A673 (cell line): Measurements from ENCODE around the gene TEAD3. TPM values are rescaled to one million over a fixed set of nuclear protein-coding genes. Genes with fewer than 3 reads are reported as not detected.

Experiments used
- BruUV-seq: library from RNA; stranded (reverse); fragments of 400-500 nt; replicated peaks from 2 replicates; lab custom pipeline; 2021; lab: Mats Ljungman, UMichigan
- CTCF ChIA-PET: fragments of 300-600 bp; sonication (Branson Sonifier 250); formaldehyde crosslinking; loops from one replicate; lab custom pipeline; 2022; ENCODE audit warnings: antibody characterized with exemption; lab: Charles Lee
- POLR2A ChIA-PET: fragments of 300-600 bp; sonication (Branson Sonifier 250); formaldehyde crosslinking; loops from one replicate; lab custom pipeline; 2022; ENCODE audit warnings: antibody characterized with exemption; ENCODE audit not compliant: low non-redundant PET; lab: Charles Lee
- DNase-seq: peaks from one replicate; pipeline ENCODE4 v3.0.0-alpha.2; 2015; ENCODE audit warnings: low spot score
- H3K27ac ChIP-seq: fragments of 200-600 bp; sonication (generic); 2 replicates; pipeline ENCODE4 v1.5.1; 2016; ENCODE audit warnings: mixed run types, low read depth, mild to moderate bottlenecking, mixed read lengths, antibody characterized with exemption, low read length; ENCODE audit not compliant: poor library complexity, severe bottlenecking
- H3K27me3 ChIP-seq: fragments of 200-600 bp; sonication (generic); replicated peaks from 2 replicates; pipeline ENCODE4 v1.6.1; 2017; ENCODE audit warnings: mixed run types, low read depth, mild to moderate bottlenecking, mixed read lengths, antibody characterized with exemption, low read length; ENCODE audit not compliant: insufficient read depth, poor library complexity
- H3K36me3 ChIP-seq: fragments of 200-600 bp; sonication (generic); 2 replicates; pipeline ENCODE4 v1.6.1; 2016; ENCODE audit warnings: mixed run types, mild to moderate bottlenecking, mixed read lengths, antibody characterized with exemption, low read length; ENCODE audit not compliant: insufficient read depth, poor library complexity, severe bottlenecking
- H3K4me1 ChIP-seq: fragments of 200-600 bp; sonication (generic); 2 replicates; pipeline ENCODE4 v1.6.1; 2017; ENCODE audit warnings: mixed run types, mild to moderate bottlenecking, mixed read lengths, antibody characterized with exemption, low read length; ENCODE audit not compliant: insufficient read depth, poor library complexity, severe bottlenecking
- H3K4me3 ChIP-seq: fragments of 200-600 bp; sonication (generic); 2 replicates; pipeline ENCODE4 v1.5.1; 2016; ENCODE audit warnings: low read depth, mixed run types, mild to moderate bottlenecking, mixed read lengths, low read length; ENCODE audit not compliant: poor library complexity, severe bottlenecking
- H3K9me3 ChIP-seq: fragments of 200-600 bp; sonication (generic); 2 replicates; pipeline ENCODE4 v1.6.1; 2016; ENCODE audit warnings: mixed run types, low read depth, mild to moderate bottlenecking, mixed read lengths, antibody characterized with exemption, low read length; ENCODE audit not compliant: poor library complexity, severe bottlenecking
- EZH2 ChIP-seq: fragments of 200-600 bp; sonication (generic); IDR thresholded peaks from 2 replicates; pipeline ENCODE4 v1.6.1; 2017; ENCODE audit warnings: borderline replicate concordance, low read depth, mild to moderate bottlenecking, mixed read lengths, antibody characterized with exemption, low read length; ENCODE audit not compliant: poor library complexity, severe bottlenecking
- intact Hi-C: fragments of 100-400 bp; cut with micrococcal nuclease; formaldehyde crosslinking; loops from one replicate; pipeline ENCODE4 v1.10.0; 2022; ENCODE audit not compliant: unreplicated experiment
- total RNA-seq: library from RNA; stranded (reverse); gene quantifications from 2 replicates; pipeline ENCODE4 v1.2.3, GENCODE V29; 2021
- TF ChIP-seq, protein P1 (sequence below): fragments of 300-800, 200-600 bp; sonication (generic); conservative IDR thresholded peaks from 2 replicates; pipeline ENCODE4 v1.5.1; 2017; ENCODE audit warnings: low read depth, mild to moderate bottlenecking, antibody characterized with exemption, low read length, moderate library complexity, mixed read lengths

Gene TEAD3
- total RNA-seq, 1 experiment from 2014 or later = 10.3 TPM

DNA sequence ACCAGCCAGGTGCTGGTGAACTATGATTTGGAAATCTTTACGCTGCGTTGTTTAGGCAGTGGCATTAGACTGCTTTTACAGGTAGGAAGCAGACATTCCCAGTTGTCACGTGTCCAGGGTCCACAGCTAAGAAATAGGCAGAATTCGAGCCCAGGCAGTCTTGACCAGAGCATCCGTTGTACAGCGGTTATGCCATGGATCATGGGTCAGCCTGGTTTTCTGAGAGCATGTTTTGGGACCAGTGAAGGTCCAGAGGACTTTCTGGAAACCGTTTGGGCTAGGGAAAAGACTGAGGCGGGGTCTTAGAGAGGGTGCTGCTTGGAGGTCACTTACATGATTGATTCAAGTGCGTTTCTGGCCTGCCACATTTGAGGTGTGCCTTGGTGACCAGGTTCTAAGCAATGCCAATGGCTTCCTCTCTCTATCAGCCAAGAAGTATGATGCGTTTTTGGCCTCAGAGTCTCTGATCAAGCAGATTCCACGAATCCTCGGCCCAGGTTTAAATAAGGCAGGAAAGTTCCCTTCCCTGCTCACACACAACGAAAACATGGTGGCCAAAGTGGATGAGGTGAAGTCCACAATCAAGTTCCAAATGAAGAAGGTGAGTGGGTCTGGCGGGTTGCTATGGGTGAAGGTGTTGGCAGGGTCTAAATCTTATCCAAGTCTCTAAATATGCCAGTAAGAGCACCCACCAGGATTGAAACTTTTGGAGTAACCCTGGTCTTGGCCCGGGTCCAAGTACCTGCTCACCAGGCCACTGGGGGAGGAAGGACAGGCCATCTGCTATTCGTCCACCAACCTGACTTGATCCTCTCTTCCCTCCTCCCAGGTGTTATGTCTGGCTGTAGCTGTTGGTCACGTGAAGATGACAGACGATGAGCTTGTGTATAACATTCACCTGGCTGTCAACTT, 26.9 kb downstream of the TEAD3 start:
- Histone ChIP-seq H3K27me3 (no peaks in the 10 kb centered on the region), H3K27ac (peak overlapping the region; percentile 99), H3K4me3 (peak overlapping the region; percentile 99), H3K36me3 (peaks cover 67% of the 10 kb centered on the region), H3K4me1 (peaks cover 17% of the 10 kb centered on the region), H3K9me3 (no peaks in the 10 kb centered on the region)
- CTCF ChIA-PET = interaction anchor here (0.6 kb wide), 1 partner anchor 53 kb away, joined by 5 read pairs; no protein-coding TSS in a partner anchor
- POLR2A ChIA-PET = no interaction called here
- TF ChIP-seq, protein P1, sequence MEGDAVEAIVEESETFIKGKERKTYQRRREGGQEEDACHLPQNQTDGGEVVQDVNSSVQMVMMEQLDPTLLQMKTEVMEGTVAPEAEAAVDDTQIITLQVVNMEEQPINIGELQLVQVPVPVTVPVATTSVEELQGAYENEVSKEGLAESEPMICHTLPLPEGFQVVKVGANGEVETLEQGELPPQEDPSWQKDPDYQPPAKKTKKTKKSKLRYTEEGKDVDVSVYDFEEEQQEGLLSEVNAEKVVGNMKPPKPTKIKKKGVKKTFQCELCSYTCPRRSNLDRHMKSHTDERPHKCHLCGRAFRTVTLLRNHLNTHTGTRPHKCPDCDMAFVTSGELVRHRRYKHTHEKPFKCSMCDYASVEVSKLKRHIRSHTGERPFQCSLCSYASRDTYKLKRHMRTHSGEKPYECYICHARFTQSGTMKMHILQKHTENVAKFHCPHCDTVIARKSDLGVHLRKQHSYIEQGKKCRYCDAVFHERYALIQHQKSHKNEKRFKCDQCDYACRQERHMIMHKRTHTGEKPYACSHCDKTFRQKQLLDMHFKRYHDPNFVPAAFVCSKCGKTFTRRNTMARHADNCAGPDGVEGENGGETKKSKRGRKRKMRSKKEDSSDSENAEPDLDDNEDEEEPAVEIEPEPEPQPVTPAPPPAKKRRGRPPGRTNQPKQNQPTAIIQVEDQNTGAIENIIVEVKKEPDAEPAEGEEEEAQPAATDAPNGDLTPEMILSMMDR = no peak
- no peak for TF ChIP-seq EZH2
- intact Hi-C loops = loop anchor here (5.0 kb wide), 1 partner anchor 128 kb away; the partner anchor contains the start of gene PPARD
- BruUV-seq = TSS peak; percentile 61
- DNase-seq = no peak

DNA sequence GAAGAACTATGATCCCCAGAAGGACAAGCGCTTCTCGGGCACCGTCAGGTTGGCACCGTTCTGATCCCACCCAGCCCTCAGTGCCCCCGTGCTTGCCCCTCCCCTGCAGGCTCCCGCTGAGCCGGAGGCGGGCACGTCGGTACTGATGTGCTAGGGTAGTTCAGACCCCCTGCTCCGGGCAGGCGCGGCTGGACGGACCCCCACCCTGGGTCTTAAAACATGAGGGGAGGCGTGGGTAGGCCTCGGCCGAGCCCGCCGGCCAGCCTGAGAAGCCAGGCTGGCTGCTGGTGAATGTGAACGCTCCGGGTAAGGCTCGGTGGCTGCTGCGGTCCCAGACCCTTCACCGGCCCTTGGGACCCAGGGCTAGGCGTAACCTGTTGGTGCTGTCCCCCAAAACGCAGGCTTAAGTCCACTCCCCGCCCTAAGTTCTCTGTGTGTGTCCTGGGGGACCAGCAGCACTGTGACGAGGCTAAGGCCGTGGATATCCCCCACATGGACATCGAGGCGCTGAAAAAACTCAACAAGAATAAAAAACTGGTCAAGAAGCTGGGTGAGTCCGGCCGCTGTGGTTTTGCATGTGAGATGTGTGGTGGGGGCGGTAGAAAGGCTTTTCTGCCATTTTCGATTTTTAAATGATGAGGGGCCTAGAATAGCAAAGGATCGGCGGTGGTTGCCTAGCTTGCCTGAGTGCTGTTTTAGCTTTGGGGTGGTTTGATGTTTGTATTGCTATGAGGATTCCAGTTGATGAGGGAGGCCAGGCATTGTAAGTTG, 27.7 kb downstream of the TEAD3 start:
- Histone ChIP-seq H3K27ac (peak overlapping the region; percentile 99), H3K4me3 (peak overlapping the region; percentile 99), H3K4me1 (peaks cover 17% of the 10 kb centered on the region), H3K27me3 (no peaks in the 10 kb centered on the region), H3K9me3 (no peaks in the 10 kb centered on the region), H3K36me3 (peaks cover 67% of the 10 kb centered on the region)
- ChIA-PET CTCF (interaction anchor here (1.2 kb wide), 1 partner anchor 18 kb away, joined by 3 read pairs; no protein-coding TSS in a partner anchor), POLR2A (no interaction called here)
- BruUV-seq = no TSS peak
- DNase-seq = no peak
- TF ChIP-seq, protein P1 = no peak
- TF ChIP-seq EZH2 = no peak
- intact Hi-C loops = loop anchor here (5.0 kb wide), 1 partner anchor 127 kb away; the partner anchor contains the start of gene PPARD

DNA sequence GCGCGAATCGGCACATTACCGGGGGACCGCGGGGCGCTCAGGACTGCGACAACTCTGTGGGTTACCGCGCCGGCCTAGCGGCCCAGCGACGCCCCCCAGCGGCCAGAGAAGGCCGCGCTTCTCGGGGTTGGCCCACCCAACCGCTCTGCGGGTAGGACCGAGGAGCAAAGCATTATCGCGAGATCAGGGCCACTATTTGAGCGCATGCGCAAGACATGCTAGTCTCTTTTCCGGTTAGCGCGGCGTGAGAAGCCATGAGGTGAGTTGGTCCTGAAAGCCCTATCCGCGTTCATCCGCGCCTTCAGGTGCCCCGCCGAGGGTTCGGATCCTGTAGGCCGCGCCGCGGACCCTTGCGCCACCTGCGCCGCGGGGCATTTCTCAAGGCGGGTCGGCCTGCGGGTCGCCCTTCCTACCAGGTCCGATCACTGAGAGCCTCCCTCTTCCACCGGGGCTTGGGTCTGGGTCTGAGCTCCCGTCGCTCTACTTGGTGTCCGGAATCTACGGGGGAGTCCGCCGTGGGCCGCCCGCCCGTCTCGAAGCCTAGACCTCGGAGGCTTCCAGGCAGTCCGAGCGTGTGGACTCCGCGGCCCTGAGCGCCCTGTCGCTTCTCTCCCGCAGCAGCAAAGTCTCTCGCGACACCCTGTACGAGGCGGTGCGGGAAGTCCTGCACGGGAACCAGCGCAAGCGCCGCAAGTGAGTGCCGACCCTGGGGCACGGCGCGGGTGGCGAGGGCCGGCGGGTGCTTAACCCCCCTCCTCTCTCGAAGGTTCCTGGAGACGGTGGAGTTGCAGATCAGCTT, 28.5 kb downstream of the TEAD3 start, which contains the start of gene RPL10A:
TSS of gene RPL10A (plus strand) at position 221 of the 799 bp plus-strand sequence. CDS start at position 255, 34 bp downstream.
- Histone ChIP-seq H3K27ac (peak within 1 kb of the TSS; percentile 99), H3K27me3 (no peaks in the 10 kb centered on the region), H3K4me3 (peak within 1 kb of the TSS; percentile 99), H3K9me3 (no peaks in the 10 kb centered on the region), H3K36me3 (peaks cover 66% of the 10 kb centered on the region), H3K4me1 (peaks cover 17% of the 10 kb centered on the region)
- intact Hi-C loops = loop anchor here (5.0 kb wide), 1 partner anchor 126 kb away; the partner anchor contains the start of gene PPARD
- POLR2A ChIA-PET = no interaction called here
- no TSS peak for BruUV-seq
- CTCF ChIA-PET = interaction anchor here (0.8 to 1.2 kb wide), 3 partner anchors 16 to 49 kb away, joined by 3 to 4 read pairs (median 4); partner anchors contain the start of gene FANCE
- TF ChIP-seq EZH2 = no peak
- TF ChIP-seq, protein P1 = peak; percentile 99
- DNase-seq = peak; percentile 97
